GM18499 (cell line): Measurements from ENCODE around the gene KCNIP3.

Experiments used
- ATAC-seq: cut with Tn5 transposase; IDR thresholded peaks from one replicate; pipeline ENCODE4 v1.9.1; 2021; ENCODE audit warnings: moderate number of reproducible peaks; ENCODE audit not compliant: insufficient read depth, unreplicated experiment

Gene KCNIP3

GRCh38 chr2:95325590-95326432, 28.7 kb downstream of the KCNIP3 start:
- no peak for ATAC-seq

DNA sequence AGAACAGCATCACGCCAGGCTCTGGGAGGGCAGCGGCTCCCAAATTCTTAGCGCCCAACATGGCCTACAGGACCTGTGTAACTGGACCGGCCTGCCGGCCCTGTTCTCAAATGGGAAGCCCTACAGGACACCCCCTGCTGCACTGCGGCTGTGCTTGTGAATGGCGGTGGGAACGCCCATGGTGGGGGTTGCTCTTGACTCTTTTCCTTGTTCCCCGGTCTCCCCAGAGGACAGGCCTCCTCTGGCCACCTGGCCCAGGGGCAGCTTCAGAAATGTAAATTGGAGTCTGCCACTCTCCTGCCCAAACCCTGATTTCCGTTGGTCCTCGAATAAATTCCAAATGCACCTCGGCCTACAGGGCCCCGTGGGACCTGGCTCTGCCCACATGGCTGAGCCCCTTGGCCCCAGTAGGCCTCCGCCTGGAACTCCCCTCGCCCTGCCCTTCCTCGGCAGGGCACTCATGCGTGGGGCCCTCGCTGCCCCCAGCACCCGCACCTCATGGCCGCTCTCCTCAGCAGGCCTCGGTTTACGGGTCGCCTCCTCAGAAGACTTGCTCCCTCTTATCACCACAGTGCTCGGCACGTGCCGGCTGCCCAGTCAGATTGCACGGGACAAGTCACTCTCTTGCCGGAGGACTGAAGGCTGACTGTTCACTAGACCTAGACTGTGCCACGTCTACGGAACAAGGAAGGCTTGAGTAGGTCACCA, 29.4 kb downstream of the KCNIP3 start:
- ATAC-seq: no peak

- ATAC-seq: no peak
These were observed 30.7 kb downstream of the KCNIP3 start for GRCh38 chr2:95327861-95328260.

DNA sequence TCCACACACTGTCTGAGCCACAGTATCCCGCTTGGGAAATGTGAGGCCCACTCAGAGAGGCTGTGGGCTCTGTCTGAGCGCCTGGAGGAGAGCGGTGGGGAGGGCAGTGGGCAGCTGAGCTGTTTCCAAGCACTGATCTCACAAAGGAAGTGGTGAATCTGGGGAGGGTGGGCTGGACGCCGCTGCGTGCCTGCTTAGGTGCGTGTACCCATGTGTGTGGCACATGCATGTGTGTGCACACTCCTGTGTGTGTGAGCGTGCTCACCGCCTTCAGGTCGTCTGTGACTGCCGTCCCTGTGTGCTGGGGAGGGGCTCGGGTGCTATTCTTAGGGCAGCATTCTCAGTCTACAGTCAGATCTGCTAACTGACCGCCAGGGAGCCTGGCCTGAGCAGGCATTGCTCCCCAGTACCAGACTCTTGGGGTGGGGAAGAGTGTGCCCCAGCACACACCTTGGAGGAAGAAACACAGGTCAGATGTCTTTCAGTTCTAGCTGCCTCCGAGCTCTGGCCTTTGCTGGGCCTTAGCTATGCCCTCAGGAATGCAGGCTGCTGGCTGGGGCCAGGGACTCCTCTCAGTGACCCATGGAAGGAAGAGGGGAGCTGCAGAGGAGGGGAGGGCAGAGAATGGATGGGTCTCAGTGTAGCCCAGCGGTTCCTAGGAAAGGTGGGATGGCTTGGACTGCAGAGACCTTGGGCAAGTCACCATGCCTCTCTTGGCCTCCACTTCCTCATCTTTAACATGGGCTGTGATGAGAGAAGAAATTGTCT, 31.4 kb downstream of the KCNIP3 start:
- no peak for ATAC-seq

- ATAC-seq: no peak
These were observed 32.3 kb downstream of the KCNIP3 start for GRCh38 chr2:95329401-95329800.

GRCh38 chr2:95329891-95330793, 33.0 kb downstream of the KCNIP3 start:
- no peak for ATAC-seq

- no peak for ATAC-seq
These were observed 33.7 kb downstream of the KCNIP3 start for GRCh38 chr2:95330794-95331338.

GRCh38 chr2:95331606-95332005, 34.5 kb downstream of the KCNIP3 start:
- ATAC-seq: no peak

DNA sequence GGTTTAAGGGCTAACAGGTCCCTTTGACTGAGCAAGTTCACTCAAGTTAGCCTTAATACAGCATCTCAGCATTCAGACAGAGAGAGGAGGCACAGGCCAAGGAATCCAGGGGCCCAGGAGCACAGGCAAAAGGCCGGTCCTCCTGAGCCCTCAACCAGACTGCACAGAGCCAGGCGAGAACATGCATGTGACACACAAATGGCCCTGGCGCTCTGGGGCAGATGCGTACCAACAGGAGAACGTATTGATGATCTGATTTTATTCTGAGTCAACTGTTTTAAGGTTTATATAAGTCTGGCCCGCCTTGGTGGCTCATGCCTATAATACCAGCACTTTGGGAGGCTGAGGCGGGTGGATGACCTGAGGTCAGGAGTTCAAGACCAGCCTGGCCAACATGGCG, 34.9 kb downstream of the KCNIP3 start:
- no peak for ATAC-seq

DNA sequence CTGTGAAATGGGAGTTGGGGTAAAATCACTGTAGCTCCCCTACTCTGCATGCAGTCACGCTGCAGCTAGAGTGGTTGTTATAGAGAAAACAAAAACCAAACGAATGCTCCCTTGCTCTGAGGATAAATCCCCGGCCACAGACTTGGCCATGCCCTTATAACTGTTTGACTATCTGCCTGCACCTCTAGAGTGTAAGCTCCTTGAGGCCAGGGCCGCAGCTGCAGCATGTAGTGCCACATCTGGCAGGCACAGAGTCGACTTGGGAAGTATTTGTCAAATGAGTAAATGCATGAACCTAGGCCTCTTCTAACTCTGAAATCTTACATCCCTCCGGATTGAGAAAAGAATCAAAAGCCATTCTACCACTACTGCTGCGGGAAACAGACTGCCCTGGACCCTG, 35.9 kb downstream of the KCNIP3 start:
- no peak for ATAC-seq

DNA sequence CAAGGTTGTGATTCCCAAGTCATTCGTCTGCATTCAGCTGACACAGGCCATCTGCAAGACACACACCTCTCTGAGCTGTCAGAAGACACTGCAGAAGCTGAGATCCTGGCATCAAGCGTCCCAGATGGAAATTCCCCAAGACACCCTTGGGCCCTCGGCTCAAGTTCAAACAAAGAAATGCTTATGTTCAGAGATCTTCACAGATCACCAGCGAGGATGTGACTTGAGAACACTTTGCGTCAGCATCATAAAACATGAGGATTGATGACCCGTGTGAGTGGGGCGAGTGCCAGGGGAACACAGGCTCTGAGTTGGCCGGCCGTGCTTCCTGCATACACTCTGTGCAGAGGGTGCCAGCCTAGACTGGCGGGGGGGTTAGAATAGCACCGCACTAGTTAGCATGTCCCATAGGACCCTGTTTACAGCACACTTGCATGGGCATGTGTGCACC, 36.8 kb downstream of the KCNIP3 start:
- ATAC-seq: no peak

GRCh38 chr2:95334916-95335641, 37.9 kb downstream of the KCNIP3 start:
- ATAC-seq: no peak

DNA sequence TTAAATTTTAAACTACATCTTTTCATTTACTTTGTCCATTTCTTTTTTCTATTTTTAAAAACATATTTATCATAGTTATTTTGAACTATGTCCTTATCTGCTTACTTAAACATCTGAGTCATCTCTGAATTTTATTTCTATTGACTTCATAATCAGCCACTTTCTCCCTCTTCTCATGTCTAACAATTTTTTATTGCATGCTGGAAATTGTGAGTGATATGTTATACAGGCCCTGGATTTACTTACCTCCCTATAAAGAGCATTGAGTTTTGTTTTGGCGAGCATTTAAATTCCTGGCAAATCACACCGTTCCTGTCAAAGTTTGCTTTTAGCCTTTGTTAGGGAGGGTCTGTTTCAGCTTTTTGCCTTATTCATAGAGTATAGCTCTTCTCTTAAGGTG, 39.3 kb downstream of the KCNIP3 start:
- no peak for ATAC-seq

- no peak for ATAC-seq
These were observed 40.7 kb downstream of the KCNIP3 start for GRCh38 chr2:95337829-95338228.

DNA sequence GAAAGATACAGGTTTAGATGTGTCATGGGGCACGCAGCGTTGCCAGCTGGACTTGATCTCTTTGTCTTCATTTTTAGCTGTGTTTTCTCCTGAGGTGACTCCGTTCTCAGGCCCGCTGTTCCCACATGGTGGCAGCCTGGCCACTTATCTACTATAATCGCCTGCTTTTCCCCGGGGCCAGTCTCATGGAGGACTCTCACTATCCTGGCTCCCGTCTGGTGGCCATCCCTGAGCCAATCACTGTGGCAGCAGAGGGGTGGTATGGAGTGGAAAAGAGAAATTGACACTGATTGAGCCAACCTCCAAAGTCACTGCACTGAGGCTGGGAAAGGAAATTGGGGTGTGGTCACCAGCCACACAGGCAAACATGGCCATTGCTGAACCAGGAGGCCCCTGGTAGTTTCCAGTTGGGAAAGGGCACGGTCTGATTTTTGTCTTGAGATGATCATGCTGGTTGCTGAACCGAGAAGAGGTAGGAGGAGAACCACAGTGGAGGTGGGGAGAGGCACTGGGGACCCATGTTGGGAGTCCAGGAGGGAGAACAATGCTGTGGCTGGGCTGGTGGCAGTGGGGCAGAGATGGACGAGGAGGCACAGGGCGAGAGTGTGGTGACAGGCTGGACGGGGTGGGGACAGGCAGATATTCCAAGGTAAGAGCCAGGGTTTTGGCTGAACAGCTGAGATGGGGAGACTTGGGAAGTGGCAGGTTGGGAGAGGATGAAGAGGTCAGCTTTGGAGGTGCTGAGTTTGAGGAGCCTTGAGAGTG, 45.6 kb downstream of the KCNIP3 start:
- ATAC-seq: no peak

- ATAC-seq: no peak
These were observed 46.5 kb downstream of the KCNIP3 start for GRCh38 chr2:95343429-95344214.

DNA sequence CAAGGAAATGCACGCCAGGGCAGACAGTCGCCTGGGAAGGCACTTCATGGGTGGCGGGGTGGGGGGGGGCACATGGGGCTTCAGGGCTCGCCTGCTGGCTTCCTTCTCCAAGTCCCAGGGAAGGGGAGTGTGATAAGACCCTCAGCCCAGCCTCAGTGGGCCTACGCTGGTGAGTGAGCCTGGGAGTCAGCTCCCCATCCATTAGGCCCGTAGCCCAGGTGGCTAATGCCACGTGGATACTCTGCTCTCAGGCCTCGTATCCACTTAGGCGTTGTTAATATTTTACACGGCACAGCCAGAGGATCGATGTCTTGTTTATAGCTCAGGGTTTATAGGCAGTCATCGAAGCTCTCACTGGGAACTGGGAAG, 47.1 kb downstream of the KCNIP3 start:
- no peak for ATAC-seq

- no peak for ATAC-seq
These were observed 47.5 kb downstream of the KCNIP3 start for GRCh38 chr2:95344656-95345055.
